ENCODE data around the gene EHMT1. TPM values are rescaled to one million over a fixed set of nuclear protein-coding genes. Genes with fewer than 3 reads are reported as not detected.

Gene EHMT1
- polyA plus RNA-seq, 2 of the 4 experiments (the other 2 are of a cell fraction), result 41.3 to 48.0 TPM

GRCh38 chr9:137645211-137645610 is 26.4 kb downstream of the EHMT1 start (continued):
- TF ChIP-seq REST (IDR thresholded peaks at IDR 0.05) (no peak), JUN (IDR thresholded peaks at IDR 0.05) (no peak), KDM1A (IDR thresholded peaks at IDR 0.05; ENCODE audit: low read depth) (no peak), TFCP2L1 (CRISPR knock-in tag; IDR thresholded peaks at IDR 0.05) (no peak), PBX3 (IDR thresholded peaks at IDR 0.05) (no peak), KDM5A (IDR thresholded peaks at IDR 0.05) (no peak), EHF (CRISPR knock-in tag; IDR thresholded peaks at IDR 0.05) (no peak), CEBPB (IDR thresholded peaks at IDR 0.05) (no peak), USF2 (IDR thresholded peaks at IDR 0.05) (no peak), RNF2 (IDR thresholded peaks at IDR 0.05; ENCODE audit: borderline replicate concordance, low read depth) (no peak), POLR2A (IDR thresholded peaks at IDR 0.05; ENCODE audit: low read length) (no peak)

GRCh38 chr9:137646341-137646740 is 27.5 kb downstream of the EHMT1 start:
- no peak for FAIRE-seq
- CTCF ChIA-PET, result interaction anchor here (1.5 to 2.6 kb wide), 3 partner anchors 17 to 26 kb away, joined by 4 to 9 read pairs (median 5); no protein-coding TSS in a partner anchor
- no peak for DNase-seq (ENCODE audit: low read depth in 1 of 2, low spot score in 1 of 2)
- Histone ChIP-seq H3K4me1 (no peaks in the 10 kb centered on the region), H3K9me3 (no peaks in the 10 kb centered on the region), H3K4me3 (no peak overlapping the region), H3K27ac (no peak overlapping the region), H3K4me2 (no peak overlapping the region)
- POLR2A ChIA-PET, result no interaction called here
- WGBS (ENCODE audit: missing lambda C conversion rate), result 92% methylated on average over 10 of the region's 13 CpGs
- no peak for ATAC-seq
- TF ChIP-seq CHD2 (IDR thresholded peaks at IDR 0.05; ENCODE audit: low read length, partially characterized antibody), result no peak
- TF ChIP-seq MYC (IDR thresholded peaks at IDR 0.05; ENCODE audit: borderline replicate concordance, low read length), result no peak
- no peak for TF ChIP-seq EHF (CRISPR knock-in tag; IDR thresholded peaks at IDR 0.05)
- no peak for TF ChIP-seq SREBF2 (IDR thresholded peaks at IDR 0.05)
- no peak for TF ChIP-seq JUNB (IDR thresholded peaks at IDR 0.05)
- no peak for TF ChIP-seq MAFK (IDR thresholded peaks at IDR 0.05; ENCODE audit: partially characterized antibody)
- TF ChIP-seq CBX8 (IDR thresholded peaks at IDR 0.05), result no peak
- no peak for TF ChIP-seq FOSL2 (IDR thresholded peaks at IDR 0.05)
- no peak for TF ChIP-seq FOSL2 (CRISPR knock-in tag; IDR thresholded peaks at IDR 0.05)
- TF ChIP-seq ELK1 (IDR thresholded peaks at IDR 0.05; ENCODE audit: low read depth, low read length), result no peak
- no peak for TF ChIP-seq REST (IDR thresholded peaks at IDR 0.05)
- TF ChIP-seq KDM5A (IDR thresholded peaks at IDR 0.05), result no peak
- TF ChIP-seq SMC3 (IDR thresholded peaks at IDR 0.05), result no peak
- no peak for TF ChIP-seq ESRRA (IDR thresholded peaks at IDR 0.05; ENCODE audit: borderline replicate concordance, low read length)
- no peak for TF ChIP-seq POLR2AphosphoS2 (conservative IDR thresholded peaks at IDR 0.05; ENCODE audit: low read length)
- TF ChIP-seq PBX3 (IDR thresholded peaks at IDR 0.05), result no peak
- TF ChIP-seq ZFP36 (IDR thresholded peaks at IDR 0.05; ENCODE audit: borderline replicate concordance, partially characterized antibody), result no peak
- TF ChIP-seq KDM1A (IDR thresholded peaks at IDR 0.05; ENCODE audit: low read depth), result no peak
- TF ChIP-seq JUN (IDR thresholded peaks at IDR 0.05), result no peak
- no peak for TF ChIP-seq CTCF (IDR thresholded peaks at IDR 0.05)
- no peak for TF ChIP-seq MAZ (IDR thresholded peaks at IDR 0.05; ENCODE audit: borderline replicate concordance, low read depth, low read length)

Data from A549 (cell line).